ENCODE data around the gene IL22RA2. TPM values are rescaled to one million over a fixed set of nuclear protein-coding genes. Genes with fewer than 3 reads are reported as not detected.
"Not testable (repeated sequence)": the region's sequence is repeated elsewhere in the genome, so short reads cannot be mapped to it uniquely, and the experiment has no call there.

Gene IL22RA2
- total RNA-seq, 1 donor from 2014 or later: not detected

GRCh38 chr6:137126875-137127485 is 46.5 kb downstream of the IL22RA2 start:
- DNase-seq (ENCODE audit: low spot score): no peak

DNA sequence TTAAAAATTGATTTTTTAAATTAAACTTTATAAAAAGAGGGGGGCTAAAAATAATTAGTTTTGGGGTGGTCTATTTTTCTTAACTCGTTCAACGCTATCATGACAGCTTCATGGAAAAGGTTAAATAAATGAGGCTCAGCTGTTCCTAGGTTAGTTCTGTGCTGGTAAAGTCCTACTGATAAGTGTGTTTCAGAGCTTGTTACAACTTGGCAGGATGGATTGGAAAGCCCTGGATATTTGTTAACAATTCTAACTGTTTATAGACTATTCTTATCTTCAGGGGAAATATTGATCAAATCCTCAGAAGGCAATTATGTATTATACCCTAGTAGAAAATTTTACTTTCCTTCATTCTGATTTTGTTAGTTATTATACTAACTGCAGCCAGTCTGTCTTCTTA is 50.4 kb downstream of the IL22RA2 start:
- no peak for DNase-seq (ENCODE audit: low spot score)

DNA sequence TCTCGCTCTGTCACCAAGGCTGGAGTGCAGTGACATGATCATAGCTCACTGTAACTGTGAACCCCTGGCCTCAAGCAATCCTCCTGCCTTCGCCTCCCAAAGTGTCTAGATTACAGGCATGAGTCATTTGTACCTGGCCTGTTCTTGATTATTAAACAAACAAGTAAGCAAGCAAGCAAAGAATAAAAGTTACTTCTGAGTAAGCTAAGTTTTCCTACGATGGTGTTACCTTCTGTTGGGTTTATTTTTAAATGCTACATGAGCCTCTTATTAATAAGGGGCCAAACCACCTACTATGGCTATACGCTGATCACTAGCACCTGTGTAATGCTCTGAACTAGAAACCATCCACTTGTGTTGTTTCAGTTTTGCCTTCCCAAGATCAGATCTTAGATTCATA is 50.8 kb downstream of the IL22RA2 start:
- DNase-seq (ENCODE audit: low spot score): no peak

- DNase-seq (ENCODE audit: low spot score): no peak
Observed at GRCh38 chr6:137121401-137121997, 51.9 kb downstream of the IL22RA2 start.

GRCh38 chr6:137120748-137121147 is 52.7 kb downstream of the IL22RA2 start:
- no peak for DNase-seq (ENCODE audit: low spot score)

DNA sequence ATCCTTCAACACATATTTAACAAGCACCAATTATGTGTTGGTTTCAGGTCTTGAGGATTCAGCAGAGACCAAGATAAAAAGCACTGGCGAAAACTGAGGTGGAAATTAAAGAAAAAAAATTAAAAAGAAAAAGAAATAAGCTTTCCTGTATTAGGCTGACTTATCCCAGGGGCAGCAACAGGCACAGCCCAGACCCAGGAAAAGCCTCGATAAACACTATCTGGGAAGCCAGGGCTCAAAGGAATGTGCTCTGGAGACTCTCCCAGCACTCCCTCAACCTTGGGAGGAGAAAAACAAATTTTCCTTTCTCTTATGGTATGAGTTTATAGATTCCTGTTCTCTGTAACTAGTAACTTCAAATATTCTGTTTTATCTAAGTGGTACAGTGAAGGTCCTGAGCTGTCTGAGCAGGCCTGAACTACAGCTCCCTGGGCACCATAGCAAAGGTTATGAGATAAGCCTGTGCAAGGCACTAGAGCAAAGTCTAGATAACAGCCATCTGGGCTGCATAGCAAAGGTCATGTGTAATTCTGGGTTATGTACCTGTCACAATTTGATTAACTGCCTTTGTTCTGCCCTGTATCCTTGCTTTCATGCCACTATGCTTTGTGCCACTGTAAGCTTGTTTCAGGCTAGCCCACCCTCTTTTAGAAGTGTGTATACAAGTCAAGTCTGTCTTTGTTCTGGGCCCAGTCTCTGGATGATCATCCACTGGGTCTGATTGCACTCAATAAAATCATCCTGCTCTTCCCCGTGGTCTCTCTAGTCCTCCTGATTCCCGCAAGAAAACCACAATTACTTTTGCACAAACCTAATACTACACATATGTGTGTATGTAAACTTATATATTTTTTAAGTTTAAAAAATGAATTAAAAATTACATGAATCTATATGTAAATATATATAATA is 54.0 kb downstream of the IL22RA2 start:
- DNase-seq (ENCODE audit: low spot score): no peak

DNA sequence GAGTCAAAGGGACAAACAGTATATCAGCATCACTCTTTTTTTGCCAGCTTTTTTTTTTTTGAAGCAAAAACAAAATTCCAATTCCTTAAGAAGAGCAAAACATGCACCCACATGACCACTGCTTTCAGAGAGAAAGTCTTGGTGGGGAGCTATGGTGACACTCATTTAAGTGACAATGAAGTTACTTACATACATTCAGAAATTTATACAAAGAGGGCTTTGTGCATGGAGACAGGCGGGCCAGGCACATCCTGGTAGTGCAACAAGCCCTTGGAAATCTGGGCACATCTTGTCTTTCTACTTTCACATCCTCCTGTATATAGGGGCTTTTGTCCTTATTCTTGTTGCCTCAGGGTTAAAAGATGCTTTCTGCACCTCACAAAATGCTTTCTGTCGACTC is 55.9 kb downstream of the IL22RA2 start:
- no peak for DNase-seq (ENCODE audit: low spot score)

GRCh38 chr6:137116807-137117206 is 56.6 kb downstream of the IL22RA2 start:
- no peak for DNase-seq (ENCODE audit: low spot score)

DNA sequence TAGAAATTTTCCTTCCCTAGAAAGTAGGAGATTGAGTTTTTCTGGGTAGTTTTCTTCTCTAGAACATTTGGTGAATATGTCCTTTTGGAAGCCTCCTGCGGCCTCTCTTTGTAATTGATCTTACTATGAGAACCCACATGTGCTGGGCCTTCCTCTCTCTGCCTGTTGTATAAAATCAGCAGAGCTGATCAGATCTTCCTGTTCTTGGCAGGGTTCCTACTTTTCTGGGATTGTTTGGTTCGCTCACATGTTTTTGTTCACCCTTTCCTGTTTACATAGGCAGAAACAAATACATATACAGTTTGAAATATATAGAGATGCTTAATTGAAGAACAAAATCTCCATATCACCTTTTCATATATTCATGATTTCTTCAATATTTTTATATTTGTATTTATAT is 57.8 kb downstream of the IL22RA2 start:
- no peak for DNase-seq (ENCODE audit: low spot score)

- DNase-seq (ENCODE audit: low spot score): no peak
Observed at GRCh38 chr6:137112067-137112355, 61.4 kb downstream of the IL22RA2 start.

GRCh38 chr6:137111296-137112066 is 62.0 kb downstream of the IL22RA2 start:
- DNase-seq (ENCODE audit: low spot score): no peak

DNA sequence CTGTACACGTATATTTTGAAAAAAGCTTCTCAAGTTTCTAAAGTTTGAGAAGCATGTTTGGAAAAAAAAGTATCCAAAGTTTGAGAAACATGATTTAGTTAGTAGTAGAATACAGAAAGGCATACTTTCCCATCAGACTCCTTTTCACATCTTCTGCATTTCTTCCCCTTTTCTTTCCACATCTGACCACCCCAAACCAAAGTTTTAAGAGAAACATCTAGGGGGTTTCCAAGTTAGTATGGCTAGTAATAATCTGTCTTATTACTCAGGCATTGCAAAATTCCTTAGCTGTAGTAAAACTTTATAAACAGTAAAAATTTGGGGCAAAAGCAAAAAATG is 65.7 kb downstream of the IL22RA2 start:
- DNase-seq (ENCODE audit: low spot score): no peak

DNA sequence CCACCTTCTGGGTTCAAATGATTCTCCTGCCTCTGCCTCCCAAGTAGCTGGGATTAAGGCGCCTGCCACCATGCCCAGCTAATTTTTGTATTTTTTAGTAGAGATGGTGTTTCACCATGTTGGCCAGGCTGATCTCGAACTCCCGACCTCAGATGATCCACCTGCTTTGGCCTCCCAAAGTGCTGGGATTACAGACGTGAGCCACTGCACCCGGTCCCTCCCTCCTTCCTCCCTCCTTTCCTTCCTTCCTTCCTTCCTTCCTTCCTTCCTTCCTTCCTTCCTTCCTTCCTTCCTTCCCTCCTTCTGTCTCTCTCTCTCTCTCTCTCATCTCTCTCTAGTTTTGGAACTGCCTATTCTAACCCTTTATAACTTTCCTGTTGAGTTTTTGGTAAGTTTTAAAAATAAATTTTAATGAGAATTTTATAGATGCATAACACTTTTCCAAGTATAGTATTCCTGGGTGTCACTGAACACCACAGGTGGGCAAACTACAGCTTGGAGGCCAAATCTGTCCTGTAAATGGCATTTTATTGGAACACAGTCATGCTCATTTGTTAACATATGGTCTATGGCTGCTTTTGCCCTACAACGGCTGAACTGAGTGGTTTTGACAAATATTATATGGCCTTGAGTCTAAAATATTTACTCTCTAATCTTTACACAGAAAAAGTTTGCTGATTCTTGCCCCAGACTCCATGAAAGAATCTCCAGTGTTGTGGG is 66.2 kb downstream of the IL22RA2 start:
- not testable (repeated sequence) for DNase-seq (ENCODE audit: low spot score)

DNA sequence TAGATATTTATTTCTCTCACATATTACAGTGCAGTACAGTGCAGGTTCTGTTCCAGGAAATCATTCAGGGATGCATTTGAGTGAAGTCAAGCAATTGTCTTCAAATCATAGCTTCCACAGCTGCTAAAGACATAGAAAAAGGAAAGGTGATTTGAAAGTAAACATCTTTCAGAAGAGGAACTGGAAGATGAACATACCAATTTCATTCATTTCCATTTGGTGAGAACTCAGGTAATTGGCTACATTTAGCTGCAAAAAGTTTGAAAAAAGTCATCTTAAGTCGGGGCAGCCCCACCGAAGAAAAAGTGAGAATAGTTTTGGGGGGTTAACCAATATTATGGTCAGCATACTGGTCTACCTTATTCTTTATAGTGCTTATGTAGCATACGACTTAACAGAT is 67.3 kb downstream of the IL22RA2 start:
- DNase-seq (ENCODE audit: low spot score): no peak

DNA sequence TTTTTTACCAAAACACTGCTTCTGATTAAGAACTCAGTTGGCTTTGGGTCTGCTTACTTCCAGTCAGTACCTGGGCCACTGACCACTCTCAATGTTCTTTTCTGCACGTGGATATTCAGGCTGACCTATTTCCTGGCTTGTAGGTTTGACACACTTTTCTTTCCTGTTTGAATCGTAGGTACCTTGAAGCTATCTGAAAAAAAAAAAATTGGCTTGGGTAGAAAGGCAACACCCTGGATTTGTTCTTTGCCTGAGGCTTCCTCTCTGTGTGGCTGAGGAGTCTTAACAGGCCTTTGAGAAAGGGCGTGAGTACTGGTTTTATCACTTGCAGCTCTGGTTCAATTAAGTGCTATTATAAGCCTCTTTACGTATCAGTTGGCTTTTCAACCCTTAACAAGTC is 68.1 kb downstream of the IL22RA2 start:
- no peak for DNase-seq (ENCODE audit: low spot score)

GRCh38 chr6:137104926-137105325 is 68.5 kb downstream of the IL22RA2 start:
- no peak for DNase-seq (ENCODE audit: low spot score)

GRCh38 chr6:137102851-137103492 is 70.5 kb downstream of the IL22RA2 start:
- DNase-seq (ENCODE audit: low spot score): no peak

DNA sequence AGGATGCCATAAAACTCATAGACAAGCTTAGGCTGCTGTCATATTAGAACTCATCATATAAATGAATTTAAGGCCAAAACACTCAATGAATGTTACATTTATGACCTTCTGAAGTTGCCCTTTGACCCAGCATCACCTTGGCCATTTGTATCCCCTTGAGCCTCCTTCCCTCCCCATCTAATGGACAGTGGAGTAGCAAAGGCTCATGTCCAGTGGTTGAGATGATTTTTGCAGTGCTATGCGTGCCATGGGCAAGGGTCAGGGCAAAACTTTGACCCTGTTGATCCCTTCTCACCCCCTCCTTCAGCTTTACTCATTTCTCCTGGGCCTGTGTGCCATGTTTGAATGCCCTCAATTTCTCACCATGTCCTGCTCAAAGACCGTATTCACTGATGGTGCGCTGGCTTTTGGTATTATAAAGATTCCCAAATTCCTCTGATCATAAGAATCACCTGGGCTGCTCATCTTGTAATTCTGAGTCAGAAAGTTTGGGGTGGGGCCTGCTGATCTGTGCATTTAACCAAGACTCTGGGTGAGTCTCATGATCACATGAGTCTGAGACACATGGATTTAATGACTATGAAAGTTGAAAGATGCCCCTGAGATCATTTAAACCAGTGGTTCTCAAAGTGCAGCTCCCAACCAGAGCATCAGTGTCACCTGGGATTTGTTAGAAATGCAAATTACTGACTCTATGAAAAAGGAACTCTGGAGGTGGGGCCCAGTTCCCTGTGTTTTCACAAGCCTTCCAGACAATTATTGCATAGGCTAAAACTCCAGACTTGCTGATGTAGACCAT is 71.2 kb downstream of the IL22RA2 start:
- no peak for DNase-seq (ENCODE audit: low spot score)

DNA sequence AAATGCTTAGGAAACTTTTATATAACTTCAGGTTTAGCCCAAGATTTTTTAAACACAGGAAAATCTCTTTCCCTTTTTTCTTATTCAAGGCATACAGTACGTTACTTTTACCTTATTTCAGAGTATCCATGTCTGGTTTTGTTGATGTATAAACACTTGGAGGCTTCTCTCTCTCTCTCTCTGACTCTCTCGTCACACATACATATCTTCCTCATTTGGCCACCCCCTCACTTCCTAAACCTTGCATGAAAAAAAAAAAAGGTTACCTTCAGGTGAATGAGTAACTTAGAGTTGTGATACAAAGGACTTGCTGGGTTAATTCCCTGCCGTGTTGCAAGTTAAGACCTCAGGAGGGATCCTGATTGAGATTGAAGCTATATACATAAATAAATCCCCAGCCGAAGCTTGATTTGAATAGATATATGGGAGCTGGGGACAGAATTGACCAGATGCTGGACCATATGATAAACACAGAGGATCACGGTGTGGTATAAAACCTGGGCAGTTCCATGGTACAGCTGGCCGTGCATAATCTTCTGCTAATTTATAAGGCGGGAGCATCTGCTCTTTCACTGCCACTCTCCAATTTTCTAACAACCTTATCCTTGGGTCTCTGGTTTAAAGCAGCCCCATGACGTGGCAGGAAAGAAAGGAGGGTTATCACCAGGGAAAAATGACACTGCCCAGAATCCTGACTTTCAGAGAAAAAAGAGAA is 73.6 kb downstream of the IL22RA2 start:
- DNase-seq (ENCODE audit: low spot score): no peak
